K562 (cell line): Measurements from ENCODE around the gene ELF3. TPM values are rescaled to one million over a fixed set of nuclear protein-coding genes. Genes with fewer than 3 reads are reported as not detected.
A peak's percentile ranks its signal among the peaks of the same experiment; 100 is the strongest.

ENCODE experiments used
- BMI1 ChIP-seq: fragments of 150-350 bp; IDR thresholded peaks from 2 replicates; pipeline ENCODE4 v1.6.1; 2014; ENCODE audit warnings: low read length
- E2F3 ChIP-seq: fragments of 250-450 bp; sonication (Bioruptor Pico); IDR thresholded peaks from 2 replicates; pipeline ENCODE4 v1.4.0; 2020; ENCODE audit warnings: mild to moderate bottlenecking
- EP300 ChIP-seq: IDR thresholded peaks from 2 replicates; pipeline ENCODE4 v1.6.1; 2012; ENCODE audit warnings: low read length, improper control_type of control experiment
- GTF2E2 ChIP-seq: fragments of 200-800 bp; sonication (Bioruptor generic); IDR thresholded peaks from 2 replicates; pipeline ENCODE4 v1.6.1; 2016; ENCODE audit warnings: missing genetic modification characterization, missing compliant biosample characterization
- HBP1 ChIP-seq: fragments of 450-650 bp; formaldehyde crosslinking; IDR thresholded peaks from 2 replicates; pipeline ENCODE4 v1.4.0; 2022; ENCODE audit warnings: missing genetic modification characterization
- KAT8 ChIP-seq: fragments of 450-650 bp; IDR thresholded peaks from 2 replicates; pipeline ENCODE4 v1.6.1; 2016; ENCODE audit warnings: low read depth, mild to moderate bottlenecking
- MCM7 ChIP-seq, 2 experiments: fragments of 450-650 bp; IDR thresholded peaks; 2 replicates each; pipeline ENCODE4 v1.6.1; 2016 to 2018
- MED1 ChIP-seq: sonication (generic); formaldehyde crosslinking; IDR thresholded peaks from 2 replicates; pipeline ENCODE4 v1.8.1; 2023; ENCODE audit warnings: missing genetic modification reagents, borderline replicate concordance
- MLX ChIP-seq, 2 experiments: fragments of 450-650 bp in 1 of 2; sonication (generic) in 1 of 2; formaldehyde crosslinking; conservative IDR thresholded peaks; 2 replicates each; pipeline versions ENCODE4 v1.4.0 to v1.8.1; 2020 to 2022; ENCODE audit warnings: mild to moderate bottlenecking in 1 of 2, missing genetic modification reagents in 1 of 2
- MYBL2 ChIP-seq, 2 experiments: fragments of 450-650 bp in 1 of 2; sonication (generic) in 1 of 2; formaldehyde crosslinking in 1 of 2; IDR thresholded peaks; 2 replicates each; pipeline versions ENCODE4 v1.6.1 to v1.8.1; 2017 to 2022; ENCODE audit warnings: borderline replicate concordance in 1 of 2, inconsistent platforms in 1 of 2, low read depth in 1 of 2, mild to moderate bottlenecking in 1 of 2, missing genetic modification reagents in 1 of 2, moderate library complexity in 1 of 2
- NR4A1 ChIP-seq, 2 experiments: fragments of 250-450 bp in 1 of 2; fragments of 450-650 bp in 1 of 2; sonication (Bioruptor Pico) in 1 of 2; IDR thresholded peaks; 2 replicates each; pipeline versions ENCODE4 v1.4.0 to v1.6.1; 2016 to 2020; ENCODE audit warnings: mild to moderate bottlenecking in 2 of 2, missing compliant biosample characterization in 1 of 2, missing genetic modification characterization in 1 of 2, moderate library complexity in 1 of 2
- NUFIP1 ChIP-seq: fragments of 450-650 bp; IDR thresholded peaks from 2 replicates; pipeline ENCODE4 v1.6.1; 2018; ENCODE audit not compliant: partially characterized antibody
- OTX1 ChIP-seq: fragments of 450-650 bp; formaldehyde crosslinking; IDR thresholded peaks from 2 replicates; pipeline ENCODE4 v1.4.0; 2022; ENCODE audit warnings: mild to moderate bottlenecking
- PKNOX1 ChIP-seq: fragments of 450-650 bp; IDR thresholded peaks from 2 replicates; pipeline ENCODE4 v1.6.1; 2016
- SP1 ChIP-seq: sonication (generic); formaldehyde crosslinking; IDR thresholded peaks from 2 replicates; pipeline ENCODE4 v1.8.1; 2022; ENCODE audit warnings: mild to moderate bottlenecking, missing genetic modification reagents
- STAG1 ChIP-seq: sonication (generic); formaldehyde crosslinking; IDR thresholded peaks from 2 replicates; pipeline ENCODE4 v1.5.0; 2020; ENCODE audit warnings: missing genetic modification reagents, borderline replicate concordance
- ZBTB33 ChIP-seq: sonication (generic); formaldehyde crosslinking; IDR thresholded peaks from 2 replicates; pipeline ENCODE4 v1.8.1; 2023; ENCODE audit warnings: mild to moderate bottlenecking, missing genetic modification reagents
- ZNF174 ChIP-seq: fragments of 250-450 bp; sonication (Bioruptor Pico); IDR thresholded peaks from 2 replicates; pipeline ENCODE4 v1.4.0; 2020; ENCODE audit warnings: mild to moderate bottlenecking
- ZNF3 ChIP-seq: fragments of 250-450 bp; sonication (Bioruptor Pico); IDR thresholded peaks from 2 replicates; pipeline ENCODE4 v1.5.0; 2021; ENCODE audit warnings: mild to moderate bottlenecking, moderate library complexity
- ZNF785 ChIP-seq: fragments of 250-450 bp; sonication (Bioruptor Pico); IDR thresholded peaks from 2 replicates; pipeline ENCODE4 v1.4.0; 2020; ENCODE audit warnings: mild to moderate bottlenecking
- polyA plus RNA-seq, 8 experiments: library from polyadenylated mRNA; depleted of rRNA in 4 of 8; stranded (reverse) in 5 of 8; unstranded in 3 of 8; fragments of >200 nt; fragmentation: Nextera tagmentation in 2 of 8; fragmentation: Illumina TruSeq in 1 of 8; extraction: Ambion mirVana in 2 of 8; extraction: Trizol in 1 of 8; gene quantifications; 2 replicates each; pipeline versions ENCODE4 v1.2.1 to v1.2.3, GENCODE V29; 2011 to 2014; ENCODE audit warnings: inconsistent platforms in 1 of 8, missing spikeins in 1 of 8
- total RNA-seq, 7 experiments: library from RNA; depleted of rRNA in 6 of 7; stranded (reverse); fragments of >200 nt in 6 of 7; fragmentation: Illumina TruSeq in 2 of 7; extraction: Trizol in 2 of 7; gene quantifications; 2 replicates each; pipeline versions ENCODE4 v1.2.1 to v1.2.3, GENCODE V29; 2011 to 2021; ENCODE audit warnings: low replicate concordance in 1 of 7

The ELF3 gene
- total and polyA plus RNA-seq, 9 of the 15 experiments (the other 6 are each of a cell fraction or from before 2014, with no cell fraction given), result 0.03 to 1.2 (median 0.07) TPM; not detected in 4

GRCh38 chr1:201982623-201983379 is 27.6 kb upstream of the ELF3 start, which contains the start of gene RNPEP (continued):
- TF ChIP-seq GTF2E2 (peak; percentile 80; the same call in 1 of the 2 replicates), STAG1 (CRISPR knock-in tag) (peak; percentile 55), MLX (CRISPR knock-in tag; conservative IDR thresholded peaks at IDR 0.05) (no peak), EP300 (0 out of 2 replicates have a peak, but pooled peaks have one; percentile 4), HBP1 (CRISPR knock-in tag) (no peak), MCM7 (IDR thresholded peaks at IDR 0.05) (no peak), E2F3 (CRISPR knock-in tag) (no peak), ZNF3 (CRISPR knock-in tag) (no peak), NUFIP1 (peak; percentile 11), MYBL2 (IDR thresholded peaks at IDR 0.05; ENCODE audit: low read depth) (no peak), MYBL2 (CRISPR knock-in tag; IDR thresholded peaks at IDR 0.05; ENCODE audit: borderline replicate concordance) (no peak), BMI1 (no peak), ZBTB33 (CRISPR knock-in tag) (peak; percentile 74; the same call in 1 of the 2 replicates), ZNF785 (CRISPR knock-in tag) (no peak), SP1 (CRISPR knock-in tag) (peak; percentile 85), PKNOX1 (peak; percentile 60; the same call in 1 of the 2 replicates), ZNF174 (CRISPR knock-in tag) (no peak), KAT8 (no peak), NR4A1 (CRISPR knock-in tag; IDR thresholded peaks at IDR 0.05) (no peak; the same call in 1 of the 2 replicates), NR4A1 (tag; IDR thresholded peaks at IDR 0.05) (no peak), OTX1 (CRISPR knock-in tag) (0 out of 2 replicates have a peak, but pooled peaks have one; percentile 70), MED1 (CRISPR knock-in tag) (no peak)
